Measurements from ENCODE around the gene CEP120.

CEP120 gene

DNA sequence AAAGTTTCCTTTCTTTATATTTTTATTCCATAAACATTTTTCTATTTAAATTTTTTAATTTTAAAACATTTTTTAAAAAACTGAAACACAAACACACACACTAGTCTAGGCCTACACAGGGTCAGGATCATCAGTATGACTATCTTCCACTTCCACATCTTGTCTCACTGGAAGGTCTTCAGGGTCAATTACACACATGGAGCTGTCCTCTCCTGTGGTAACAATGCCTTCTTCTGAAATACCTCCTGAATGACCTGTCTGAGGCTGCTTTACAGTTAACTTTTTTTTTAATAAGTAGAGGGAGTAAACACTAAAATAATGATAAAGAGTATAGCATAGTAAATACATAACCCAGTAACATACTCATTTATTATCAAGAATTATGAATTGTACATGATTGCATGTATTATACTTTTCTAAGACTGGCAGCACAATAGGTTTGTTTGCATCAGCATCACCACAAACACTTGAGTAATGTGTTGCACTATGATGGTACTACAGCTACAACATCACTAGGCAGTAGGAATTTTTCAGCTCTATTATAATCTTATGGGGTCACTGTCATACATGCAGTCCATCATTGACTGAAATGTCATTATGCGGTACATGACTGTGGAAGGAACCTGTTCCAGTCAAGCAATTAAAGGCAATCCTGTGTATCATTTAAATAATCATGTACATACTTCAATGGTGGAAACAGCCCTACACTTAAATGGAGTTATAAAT is 17.4 kb upstream of the CEP120 start:
- DNase-seq (ENCODE audit: low spot score): no peak
- TF ChIP-seq, protein P1, sequence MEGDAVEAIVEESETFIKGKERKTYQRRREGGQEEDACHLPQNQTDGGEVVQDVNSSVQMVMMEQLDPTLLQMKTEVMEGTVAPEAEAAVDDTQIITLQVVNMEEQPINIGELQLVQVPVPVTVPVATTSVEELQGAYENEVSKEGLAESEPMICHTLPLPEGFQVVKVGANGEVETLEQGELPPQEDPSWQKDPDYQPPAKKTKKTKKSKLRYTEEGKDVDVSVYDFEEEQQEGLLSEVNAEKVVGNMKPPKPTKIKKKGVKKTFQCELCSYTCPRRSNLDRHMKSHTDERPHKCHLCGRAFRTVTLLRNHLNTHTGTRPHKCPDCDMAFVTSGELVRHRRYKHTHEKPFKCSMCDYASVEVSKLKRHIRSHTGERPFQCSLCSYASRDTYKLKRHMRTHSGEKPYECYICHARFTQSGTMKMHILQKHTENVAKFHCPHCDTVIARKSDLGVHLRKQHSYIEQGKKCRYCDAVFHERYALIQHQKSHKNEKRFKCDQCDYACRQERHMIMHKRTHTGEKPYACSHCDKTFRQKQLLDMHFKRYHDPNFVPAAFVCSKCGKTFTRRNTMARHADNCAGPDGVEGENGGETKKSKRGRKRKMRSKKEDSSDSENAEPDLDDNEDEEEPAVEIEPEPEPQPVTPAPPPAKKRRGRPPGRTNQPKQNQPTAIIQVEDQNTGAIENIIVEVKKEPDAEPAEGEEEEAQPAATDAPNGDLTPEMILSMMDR (IDR thresholded peaks at IDR 0.05; ENCODE audit: extremely low read depth, insufficient read depth, missing control alignments): no peak
- in situ Hi-C loops (cut with MboI; ENCODE audit: low pct_unique_long_range_greater_than_20kb, low sequenced_read_pairs, unreplicated experiment): no loop called here

DNA sequence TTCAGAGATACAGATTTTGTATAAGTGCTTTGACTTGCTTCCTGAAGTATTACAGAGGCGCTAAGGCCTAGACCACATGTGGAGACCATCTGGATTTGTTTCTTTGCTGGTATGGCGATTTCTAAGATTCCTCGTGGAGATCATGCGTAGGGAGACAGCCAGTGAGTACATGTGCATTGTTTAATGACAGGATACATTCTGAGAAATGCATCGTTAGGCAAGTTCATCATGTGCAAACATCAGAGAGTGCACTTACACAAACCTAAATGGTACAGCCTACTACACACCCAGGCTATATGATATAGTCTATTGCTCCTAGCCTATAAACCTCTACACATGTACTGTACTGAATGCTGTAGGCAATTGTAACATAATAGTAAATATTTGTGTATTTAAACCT is 16.5 kb upstream of the CEP120 start:
- DNase-seq (ENCODE audit: low spot score): no peak
- in situ Hi-C loops (cut with MboI; ENCODE audit: low pct_unique_long_range_greater_than_20kb, low sequenced_read_pairs, unreplicated experiment): no loop called here
- TF ChIP-seq, protein P1 (IDR thresholded peaks at IDR 0.05; ENCODE audit: extremely low read depth, insufficient read depth, missing control alignments): no peak

DNA sequence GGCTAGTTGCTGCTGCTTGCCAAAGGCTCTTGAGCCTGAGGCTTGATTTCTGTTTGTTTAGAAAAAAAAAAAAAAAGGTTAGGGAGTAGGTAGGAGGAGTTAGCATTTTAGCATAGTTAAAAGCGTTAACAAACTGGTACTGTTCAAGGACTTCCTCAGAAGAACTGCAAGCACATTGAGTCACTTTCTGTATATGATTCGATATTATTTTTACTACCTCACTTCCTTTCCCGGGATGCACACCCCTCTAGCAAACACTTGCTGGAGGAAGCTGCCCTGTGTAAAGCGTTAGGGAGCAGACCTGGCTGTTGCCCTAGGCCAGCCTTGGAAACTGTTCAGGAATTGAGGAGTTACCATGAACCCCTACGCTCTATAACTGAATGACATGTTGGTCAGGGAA is 15.7 kb upstream of the CEP120 start:
- no peak for DNase-seq (ENCODE audit: low spot score)
- TF ChIP-seq, protein P1 (IDR thresholded peaks at IDR 0.05; ENCODE audit: extremely low read depth, insufficient read depth, missing control alignments): no peak
- in situ Hi-C loops (cut with MboI; ENCODE audit: low pct_unique_long_range_greater_than_20kb, low sequenced_read_pairs, unreplicated experiment): no loop called here

DNA sequence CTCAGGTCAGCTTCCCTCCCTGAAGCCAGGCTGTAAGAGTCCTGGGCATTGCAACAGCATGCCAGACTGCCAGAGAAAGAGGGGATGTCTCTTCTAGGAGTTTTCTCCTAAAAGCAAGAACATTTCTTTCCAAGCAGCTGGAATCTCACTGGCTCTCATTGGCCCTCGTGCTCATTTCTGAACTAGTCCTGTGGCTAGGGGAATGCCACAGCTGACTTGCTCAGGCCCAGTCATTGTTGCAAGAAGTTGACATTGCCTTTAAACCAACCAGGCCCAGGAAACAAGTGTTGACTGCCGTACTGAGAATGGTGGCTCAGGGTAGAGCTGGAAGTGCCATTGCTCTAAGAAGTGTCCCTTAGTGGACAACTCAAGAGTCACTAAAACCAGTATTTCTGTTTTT is 15.0 kb upstream of the CEP120 start:
- TF ChIP-seq, protein P1 (IDR thresholded peaks at IDR 0.05; ENCODE audit: extremely low read depth, insufficient read depth, missing control alignments): no peak
- no peak for DNase-seq (ENCODE audit: low spot score)
- in situ Hi-C loops (cut with MboI; ENCODE audit: low pct_unique_long_range_greater_than_20kb, low sequenced_read_pairs, unreplicated experiment): no loop called here

DNA sequence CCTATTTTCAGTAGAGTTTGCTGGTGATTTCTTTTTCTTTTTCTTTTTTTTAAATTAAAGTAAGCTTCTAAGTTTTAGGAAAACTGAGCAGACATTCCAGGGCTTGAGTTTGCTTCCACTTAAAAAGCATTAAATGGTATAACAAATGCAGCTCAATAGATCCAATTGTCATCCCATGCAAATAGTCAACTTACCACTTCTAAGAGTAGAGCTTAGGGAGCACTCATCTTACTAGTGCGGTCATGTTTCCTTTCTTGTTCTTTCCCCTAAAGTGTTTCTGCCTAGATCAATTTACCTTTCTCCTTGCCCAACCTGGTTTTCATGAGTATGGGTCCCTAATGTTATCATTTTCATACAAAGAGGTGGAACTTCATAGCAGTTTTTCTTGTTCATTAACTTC is 13.0 kb upstream of the CEP120 start:
- no peak for DNase-seq (ENCODE audit: low spot score)
- TF ChIP-seq, protein P1 (IDR thresholded peaks at IDR 0.05; ENCODE audit: extremely low read depth, insufficient read depth, missing control alignments): no peak
- in situ Hi-C loops (cut with MboI; ENCODE audit: low pct_unique_long_range_greater_than_20kb, low sequenced_read_pairs, unreplicated experiment): no loop called here

DNA sequence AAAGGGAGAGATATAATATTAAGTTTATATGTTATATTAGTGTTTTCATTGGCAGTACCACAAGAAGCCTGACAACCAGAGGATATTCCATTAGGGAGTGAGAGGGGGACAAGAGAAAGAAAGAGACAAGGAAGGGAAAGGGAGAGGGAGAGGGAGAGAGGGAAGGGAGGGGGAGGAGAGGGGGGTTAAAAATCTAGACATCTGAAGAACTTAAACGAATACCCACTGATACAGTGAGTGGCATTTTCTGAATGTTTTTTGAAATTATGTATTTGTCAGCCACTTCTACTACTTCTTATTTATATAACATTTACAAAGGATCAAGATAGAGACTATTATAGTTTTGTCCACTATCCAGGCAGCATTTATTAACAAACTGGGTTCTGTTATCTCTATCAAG is 11.6 kb upstream of the CEP120 start:
- DNase-seq (ENCODE audit: low spot score): no peak
- in situ Hi-C loops (cut with MboI; ENCODE audit: low pct_unique_long_range_greater_than_20kb, low sequenced_read_pairs, unreplicated experiment): no loop called here
- TF ChIP-seq, protein P1 (IDR thresholded peaks at IDR 0.05; ENCODE audit: extremely low read depth, insufficient read depth, missing control alignments): no peak
